Fibroblast of mammary gland (primary cell): ENCODE measurements around the gene CSNK1G2.

ENCODE experiments used
- DNase-seq: peaks from one replicate; pipeline ENCODE4 v3.0.0-alpha.2; 2010; ENCODE audit warnings: low read depth
- H3K4me3 ChIP-seq: 2 replicates; pipeline ENCODE4 v1.5.1; 2011; ENCODE audit warnings: low read depth, mild to moderate bottlenecking, low read length, moderate library complexity; ENCODE audit not compliant: control insufficient read depth
- TF ChIP-seq, protein P1 (sequence below): conservative IDR thresholded peaks from 2 replicates; pipeline ENCODE4 v1.5.1; 2011; ENCODE audit warnings: low read depth, low read length, inconsistent platforms; ENCODE audit not compliant: control insufficient read depth, insufficient read depth

The CSNK1G2 gene

DNA sequence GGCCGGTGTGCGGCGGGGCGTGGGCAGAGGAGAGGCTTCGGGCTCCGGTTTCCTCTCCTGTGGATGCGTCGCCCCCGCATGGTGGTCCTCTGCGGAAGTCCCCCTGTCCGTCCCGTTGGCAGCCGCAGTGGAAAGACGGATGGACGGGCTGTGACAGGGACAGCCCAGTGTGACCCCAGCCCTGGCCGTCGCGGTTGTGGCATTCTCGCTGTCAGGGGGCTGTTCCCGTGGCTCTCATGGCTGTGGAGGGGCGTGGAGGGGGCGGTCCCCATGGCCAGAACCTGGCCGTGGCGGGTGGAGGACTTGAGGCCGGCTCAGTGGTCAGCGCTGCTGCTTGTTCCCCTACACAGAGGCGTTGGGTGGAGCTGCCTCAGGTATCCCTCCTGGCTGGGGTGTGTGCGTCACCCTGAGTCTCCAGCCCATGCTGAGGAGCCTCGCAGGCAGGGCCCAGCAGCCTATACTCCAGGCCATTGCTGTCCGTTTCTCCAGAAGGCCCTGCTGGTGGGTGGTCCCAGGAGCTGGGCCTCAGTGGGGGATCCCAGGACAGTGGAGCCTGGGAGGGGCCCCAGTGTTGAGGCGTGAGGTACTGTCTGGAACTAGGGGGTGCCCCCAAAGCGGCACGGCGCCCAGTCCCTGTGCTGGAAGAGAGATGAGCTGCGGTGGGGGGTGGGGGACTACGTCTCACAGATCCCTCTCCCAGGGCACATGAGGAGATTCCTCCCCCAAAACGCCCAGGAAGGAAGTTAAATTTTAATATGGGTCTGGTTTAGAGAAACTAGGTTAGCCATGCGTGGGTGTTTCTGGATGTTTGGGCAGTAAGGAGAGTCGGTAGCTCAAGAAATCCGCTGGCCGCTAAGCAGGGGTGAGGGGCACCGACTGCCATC lies 20.3 kb downstream of the CSNK1G2 start:
- TF ChIP-seq, protein P1, sequence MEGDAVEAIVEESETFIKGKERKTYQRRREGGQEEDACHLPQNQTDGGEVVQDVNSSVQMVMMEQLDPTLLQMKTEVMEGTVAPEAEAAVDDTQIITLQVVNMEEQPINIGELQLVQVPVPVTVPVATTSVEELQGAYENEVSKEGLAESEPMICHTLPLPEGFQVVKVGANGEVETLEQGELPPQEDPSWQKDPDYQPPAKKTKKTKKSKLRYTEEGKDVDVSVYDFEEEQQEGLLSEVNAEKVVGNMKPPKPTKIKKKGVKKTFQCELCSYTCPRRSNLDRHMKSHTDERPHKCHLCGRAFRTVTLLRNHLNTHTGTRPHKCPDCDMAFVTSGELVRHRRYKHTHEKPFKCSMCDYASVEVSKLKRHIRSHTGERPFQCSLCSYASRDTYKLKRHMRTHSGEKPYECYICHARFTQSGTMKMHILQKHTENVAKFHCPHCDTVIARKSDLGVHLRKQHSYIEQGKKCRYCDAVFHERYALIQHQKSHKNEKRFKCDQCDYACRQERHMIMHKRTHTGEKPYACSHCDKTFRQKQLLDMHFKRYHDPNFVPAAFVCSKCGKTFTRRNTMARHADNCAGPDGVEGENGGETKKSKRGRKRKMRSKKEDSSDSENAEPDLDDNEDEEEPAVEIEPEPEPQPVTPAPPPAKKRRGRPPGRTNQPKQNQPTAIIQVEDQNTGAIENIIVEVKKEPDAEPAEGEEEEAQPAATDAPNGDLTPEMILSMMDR, result no peak
- H3K4me3 ChIP-seq, result no peak overlapping the region
- DNase-seq, result no peak

GRCh38 chr19:1962674-1963073 lies 21.7 kb downstream of the CSNK1G2 start:
- TF ChIP-seq, protein P1, result no peak
- no peak for DNase-seq
- H3K4me3 ChIP-seq, result no peak overlapping the region

DNA sequence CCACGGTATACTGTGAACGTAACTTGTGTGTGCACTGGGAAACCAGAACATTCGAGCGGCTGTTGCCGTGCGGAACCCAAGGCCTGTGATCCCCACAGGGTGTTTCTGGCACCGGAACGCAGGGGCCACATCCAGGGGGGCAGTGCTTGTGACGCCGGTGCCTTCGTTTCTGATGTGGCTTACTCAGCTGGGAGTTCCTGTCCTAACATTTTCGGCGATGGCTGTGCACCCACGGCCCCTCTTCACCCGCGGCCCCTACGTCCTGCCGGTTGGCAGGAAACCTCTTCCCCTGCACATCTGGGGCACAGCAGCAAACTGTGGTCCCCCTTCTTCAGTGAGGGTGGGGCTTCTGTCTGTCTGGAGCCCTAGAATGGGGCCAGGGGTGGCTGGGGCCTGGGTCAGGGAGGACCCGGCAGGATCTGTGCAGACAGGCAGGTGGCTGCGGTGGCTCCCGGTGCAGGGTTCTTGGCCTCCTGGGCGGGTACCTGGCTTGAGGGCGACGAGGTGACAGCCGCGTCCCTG lies 26.2 kb downstream of the CSNK1G2 start:
- TF ChIP-seq, protein P1, result no peak
- DNase-seq, result no peak
- H3K4me3 ChIP-seq, result no peak overlapping the region

- DNase-seq, result no peak
- TF ChIP-seq, protein P1, result no peak
- H3K4me3 ChIP-seq, result no peak overlapping the region
Measured at GRCh38 chr19:1968279-1969175, 27.6 kb downstream of the CSNK1G2 start.

- TF ChIP-seq, protein P1, result no peak
- no peak for DNase-seq
- no peak overlapping the region for H3K4me3 ChIP-seq
Measured at GRCh38 chr19:1969176-1970002, 28.4 kb downstream of the CSNK1G2 start.

GRCh38 chr19:1970003-1970805 lies 29.2 kb downstream of the CSNK1G2 start:
- no peak overlapping the region for H3K4me3 ChIP-seq
- DNase-seq, result peak; percentile 26
- TF ChIP-seq, protein P1, result no peak
